Nephron progenitor cell (in vitro differentiated cells): ENCODE measurements around the gene MYPOP.
A peak's percentile ranks its signal among the peaks of the same experiment; 100 is the strongest.

Experiments used
- DNase-seq: peaks from one replicate; pipeline ENCODE4 v3.0.0; 2021
- H3K27ac Mint-ChIP-seq: 2 replicates; pipeline ENCODE4 v1.8.0; 2021; ENCODE audit warnings: mild to moderate bottlenecking, moderate library complexity, mixed read lengths
- H3K27me3 Mint-ChIP-seq: 2 replicates; pipeline ENCODE4 v1.8.0; 2021; ENCODE audit warnings: mild to moderate bottlenecking, low read depth, mixed read lengths; ENCODE audit not compliant: poor library complexity
- H3K36me3 Mint-ChIP-seq: 2 replicates; pipeline ENCODE4 v1.8.0; 2021; ENCODE audit warnings: low read depth, mixed read lengths
- H3K4me1 Mint-ChIP-seq: 2 replicates; pipeline ENCODE4 v1.8.0; 2021; ENCODE audit warnings: mixed read lengths
- H3K4me3 Mint-ChIP-seq: 2 replicates; pipeline ENCODE4 v1.8.0; 2021; ENCODE audit warnings: mild to moderate bottlenecking, moderate library complexity, mixed read lengths
- H3K9me3 Mint-ChIP-seq: 2 replicates; pipeline ENCODE4 v1.8.0; 2021; ENCODE audit warnings: mild to moderate bottlenecking, moderate library complexity, mixed read lengths
- TF ChIP-seq, protein P1 (sequence below): fragments of 200-600 bp; sonication (generic); IDR thresholded peaks from 2 replicates; pipeline ENCODE4 v1.5.0; 2021; ENCODE audit warnings: antibody characterized with exemption

MYPOP gene

DNA sequence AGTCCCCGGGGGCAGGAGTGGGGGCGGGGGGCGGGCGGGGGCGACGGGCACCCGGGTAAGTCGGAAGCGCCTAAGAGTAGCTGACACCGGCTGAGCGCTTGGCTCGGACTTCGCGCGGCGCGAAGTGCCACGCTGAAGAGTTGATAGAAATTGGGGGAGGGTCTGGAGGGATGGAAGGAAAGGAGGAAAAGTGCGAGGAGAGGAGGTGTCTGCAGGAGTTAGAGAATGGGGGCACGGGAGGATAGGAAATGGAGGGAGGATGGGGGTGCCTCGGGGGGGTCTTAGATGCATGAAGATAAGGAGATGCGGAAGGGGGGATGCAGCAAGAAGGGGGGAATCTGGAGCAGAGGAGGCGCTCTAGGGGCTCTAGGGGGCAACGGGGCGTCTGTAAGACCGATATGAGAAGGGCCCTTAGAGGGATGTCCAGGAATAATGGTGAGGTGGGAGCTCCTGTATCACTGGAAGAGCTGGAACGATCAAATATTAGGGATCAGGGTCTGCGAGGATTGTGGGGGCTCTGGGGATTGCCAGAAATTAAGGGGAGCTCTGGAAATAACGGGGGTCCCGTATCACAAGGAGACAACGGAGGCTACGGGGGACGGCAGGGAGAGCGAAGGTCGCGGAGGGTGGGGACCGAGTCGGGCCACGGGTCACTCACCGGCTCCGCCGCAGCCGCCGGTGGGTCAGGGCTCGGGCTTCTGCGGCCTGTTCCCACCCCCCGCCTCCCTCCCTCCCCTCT lies at the start of gene MYPOP:
Gene MYPOP (minus strand): TSS at position 702 of the 739 bp plus-strand sequence. CDS start 840 bp downstream, outside the sequence.
- TF ChIP-seq, protein P1, sequence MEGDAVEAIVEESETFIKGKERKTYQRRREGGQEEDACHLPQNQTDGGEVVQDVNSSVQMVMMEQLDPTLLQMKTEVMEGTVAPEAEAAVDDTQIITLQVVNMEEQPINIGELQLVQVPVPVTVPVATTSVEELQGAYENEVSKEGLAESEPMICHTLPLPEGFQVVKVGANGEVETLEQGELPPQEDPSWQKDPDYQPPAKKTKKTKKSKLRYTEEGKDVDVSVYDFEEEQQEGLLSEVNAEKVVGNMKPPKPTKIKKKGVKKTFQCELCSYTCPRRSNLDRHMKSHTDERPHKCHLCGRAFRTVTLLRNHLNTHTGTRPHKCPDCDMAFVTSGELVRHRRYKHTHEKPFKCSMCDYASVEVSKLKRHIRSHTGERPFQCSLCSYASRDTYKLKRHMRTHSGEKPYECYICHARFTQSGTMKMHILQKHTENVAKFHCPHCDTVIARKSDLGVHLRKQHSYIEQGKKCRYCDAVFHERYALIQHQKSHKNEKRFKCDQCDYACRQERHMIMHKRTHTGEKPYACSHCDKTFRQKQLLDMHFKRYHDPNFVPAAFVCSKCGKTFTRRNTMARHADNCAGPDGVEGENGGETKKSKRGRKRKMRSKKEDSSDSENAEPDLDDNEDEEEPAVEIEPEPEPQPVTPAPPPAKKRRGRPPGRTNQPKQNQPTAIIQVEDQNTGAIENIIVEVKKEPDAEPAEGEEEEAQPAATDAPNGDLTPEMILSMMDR = no peak
- Mint-ChIP-seq H3K9me3 (no peaks in the 10 kb centered on the region), H3K27me3 (peaks cover 44% of the 10 kb centered on the region), H3K4me1 (peaks cover 10% of the 10 kb centered on the region), H3K4me3 (peak within 1 kb of the TSS; percentile 95), H3K36me3 (peaks cover 26% of the 10 kb centered on the region), H3K27ac (peak within 1 kb of the TSS; percentile 64)
- no peak for DNase-seq

- Mint-ChIP-seq H3K27ac (no peak overlapping the region), H3K27me3 (peaks cover 40% of the 10 kb centered on the region), H3K36me3 (no peaks in the 10 kb centered on the region), H3K4me1 (no peaks in the 10 kb centered on the region), H3K9me3 (no peaks in the 10 kb centered on the region), H3K4me3 (no peak overlapping the region)
- TF ChIP-seq, protein P1 = no peak
- no peak for DNase-seq
Observed at GRCh38 chr19:45947926-45948325, 45.5 kb upstream of the MYPOP start.

- H3K27me3 Mint-ChIP-seq = peaks cover 24% of the 10 kb centered on the region
- no peak overlapping the region for H3K27ac Mint-ChIP-seq
- H3K4me1 Mint-ChIP-seq = no peaks in the 10 kb centered on the region
- TF ChIP-seq, protein P1 = no peak
- H3K4me3 Mint-ChIP-seq = no peak overlapping the region
- no peak for DNase-seq
- no peaks in the 10 kb centered on the region for H3K9me3 Mint-ChIP-seq
- H3K36me3 Mint-ChIP-seq = no peaks in the 10 kb centered on the region
Observed at GRCh38 chr19:45940515-45940805, 38.0 kb upstream of the MYPOP start.

DNA sequence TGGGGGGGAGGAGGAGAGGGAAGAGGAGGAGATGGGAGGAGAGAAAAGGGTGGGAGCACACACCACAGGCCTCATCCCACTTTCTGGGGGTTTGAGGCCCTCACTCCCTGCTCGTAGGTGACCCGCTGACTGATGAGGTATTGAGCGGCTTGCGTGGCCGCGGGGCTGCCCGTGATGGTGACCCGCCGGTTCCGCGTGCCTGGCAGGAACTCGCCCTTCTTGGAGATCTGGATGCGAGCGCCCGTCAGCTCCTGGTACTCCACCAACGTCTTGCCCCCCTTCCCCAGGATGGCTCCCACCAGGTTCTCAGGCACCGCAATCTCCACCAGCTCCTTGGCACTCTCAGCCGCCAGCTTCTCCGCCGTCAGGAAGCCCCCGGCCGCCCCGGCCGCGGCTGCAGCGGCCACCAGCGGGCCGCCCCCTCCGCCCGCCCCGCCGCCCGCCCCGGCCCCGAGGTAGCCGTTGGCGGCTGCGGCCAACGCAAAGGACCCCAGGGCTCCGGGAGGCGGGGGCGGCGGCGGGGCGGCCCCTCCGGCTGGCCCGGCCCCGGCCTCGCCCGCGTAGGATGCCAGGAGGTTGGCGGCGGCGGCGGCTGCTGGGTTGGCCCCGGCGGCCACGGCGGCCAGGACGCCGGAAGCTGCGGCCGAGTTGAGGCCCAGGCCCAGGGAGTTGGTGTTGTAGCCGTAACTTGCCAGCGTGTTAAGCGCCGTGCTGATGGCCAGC lies 37.5 kb upstream of the MYPOP start:
- Mint-ChIP-seq H3K9me3 (no peaks in the 10 kb centered on the region), H3K36me3 (no peaks in the 10 kb centered on the region), H3K4me3 (no peak overlapping the region), H3K27ac (no peak overlapping the region), H3K27me3 (peaks cover 29% of the 10 kb centered on the region), H3K4me1 (no peaks in the 10 kb centered on the region)
- TF ChIP-seq, protein P1 = no peak
- DNase-seq = no peak

- no peaks in the 10 kb centered on the region for H3K4me1 Mint-ChIP-seq
- H3K27ac Mint-ChIP-seq = no peak overlapping the region
- no peaks in the 10 kb centered on the region for H3K36me3 Mint-ChIP-seq
- H3K4me3 Mint-ChIP-seq = no peak overlapping the region
- H3K9me3 Mint-ChIP-seq = no peaks in the 10 kb centered on the region
- peaks cover 36% of the 10 kb centered on the region for H3K27me3 Mint-ChIP-seq
- TF ChIP-seq, protein P1 = no peak
- DNase-seq = no peak
Observed at GRCh38 chr19:45938733-45939319, 36.4 kb upstream of the MYPOP start.
